WERI-Rb-1 (cell line): Measurements from ENCODE around the gene CEP57.

Experiments used
- DNase-seq: peaks from one replicate; pipeline ENCODE4 v3.0.0-alpha.2; 2020
- H3K27ac ChIP-seq: fragments of 250-450 bp; sonication (Bioruptor Pico); 2 replicates; pipeline ENCODE4 v1.5.1; 2020; ENCODE audit warnings: mild to moderate bottlenecking, moderate library complexity
- H3K27me3 ChIP-seq: fragments of 250-450 bp; sonication (Bioruptor Pico); 2 replicates; pipeline ENCODE4 v1.5.1; 2021; ENCODE audit warnings: mild to moderate bottlenecking, low read depth, moderate library complexity; ENCODE audit not compliant: insufficient read depth, severe bottlenecking
- H3K36me3 ChIP-seq: fragments of 250-450 bp; sonication (Bioruptor Pico); 2 replicates; pipeline ENCODE4 v1.5.1; 2020; ENCODE audit warnings: mild to moderate bottlenecking, moderate library complexity
- H3K4me3 ChIP-seq: 2 replicates; pipeline ENCODE4 v1.5.1; 2011; ENCODE audit warnings: low read depth, mild to moderate bottlenecking, control low read depth, low read length
- H3K9me3 ChIP-seq: fragments of 250-450 bp; sonication (Bioruptor Pico); 2 replicates; pipeline ENCODE4 v1.5.1; 2021; ENCODE audit warnings: mild to moderate bottlenecking, moderate library complexity; ENCODE audit not compliant: severe bottlenecking
- CTCF ChIP-seq: IDR thresholded peaks from 2 replicates; pipeline ENCODE4 v1.5.1; 2011; ENCODE audit warnings: low read depth, mild to moderate bottlenecking, control low read depth, inconsistent platforms, low read length

Gene CEP57

GRCh38 chr11:95877291-95877690 lies 87.0 kb downstream of the CEP57 start:
- no peak for DNase-seq
- H3K9me3 ChIP-seq = no peaks in the 10 kb centered on the region
- H3K4me3 ChIP-seq = no peak overlapping the region
- TF ChIP-seq CTCF = no peak
- no peaks in the 10 kb centered on the region for H3K27me3 ChIP-seq
- peaks cover 11% of the 10 kb centered on the region for H3K36me3 ChIP-seq
- no peak overlapping the region for H3K27ac ChIP-seq
